ENCODE measurements around the gene GLDC. TPM values are rescaled to one million over a fixed set of nuclear protein-coding genes. Genes with fewer than 3 reads are reported as not detected.

GLDC gene
- total RNA-seq, 1 experiment from 2014 or later = 4.0 TPM

DNA sequence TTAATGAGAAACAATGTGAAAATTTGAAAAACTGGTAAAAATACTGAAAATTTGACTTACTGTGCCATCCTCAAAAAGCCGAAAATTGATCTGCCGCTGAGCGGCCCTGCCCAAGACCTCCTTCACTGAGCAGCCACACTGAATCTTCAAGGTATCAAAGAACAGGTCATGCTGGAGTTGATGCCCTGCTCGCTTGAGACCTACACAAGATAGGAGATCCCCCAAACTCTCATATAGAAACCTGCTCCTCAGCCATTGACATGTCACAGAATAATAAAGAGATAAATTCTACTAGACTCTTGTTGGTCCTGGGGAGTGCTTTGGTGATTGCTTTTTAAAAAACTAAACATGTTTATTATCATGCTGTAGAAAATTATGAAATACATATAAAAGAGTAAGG is 52.7 kb downstream of the GLDC start:
- BruUV-seq (replicated peaks) = no TSS peak
- no peak for ATAC-seq
- no peak overlapping the region for H3K4me3 ChIP-seq (ENCODE audit: low read depth in 2 of 2, low read length in 2 of 2)
- no peaks in the 10 kb centered on the region for H3K4me1 ChIP-seq (ENCODE audit: control insufficient read depth, insufficient read depth, low read length)
- ChIA-PET CTCF (no interaction called here), POLR2A (no interaction called here)
- in situ Hi-C loops (cut with HindIII; ENCODE audit: low pct_unique_long_range_greater_than_20kb, low sequenced_read_pairs) (no loop called here), intact Hi-C loops (cut with micrococcal nuclease; ENCODE audit: unreplicated experiment) (no loop called here)
- no peaks in the 10 kb centered on the region for H3K36me3 ChIP-seq (ENCODE audit: control insufficient read depth, insufficient read depth, low read length)
- no peaks in the 10 kb centered on the region for H3K9me3 ChIP-seq (ENCODE audit: control insufficient read depth, insufficient read depth, low read depth, low read length)
- no peak for TF ChIP-seq REST (IDR thresholded peaks at IDR 0.05; ENCODE audit: insufficient read depth in 1 of 2, low read depth in 2 of 2, low read length in 1 of 2)
- TF ChIP-seq CTCF (IDR thresholded peaks at IDR 0.05) = no peak
- TF ChIP-seq POLR2AphosphoS5 (IDR thresholded peaks at IDR 0.05; ENCODE audit: low read depth, low read length) = no peak
- TF ChIP-seq TCF7L2 (IDR thresholded peaks at IDR 0.05; ENCODE audit: low read depth, low read length) = no peak
- no peak for TF ChIP-seq SIN3A (IDR thresholded peaks at IDR 0.05; ENCODE audit: borderline replicate concordance, insufficient read depth, low read depth, low read length)
- no peak for DNase-seq (ENCODE audit: low read depth, low spot score)
- H3K27ac ChIP-seq (ENCODE audit: low read length) = no peak overlapping the region
- H3K27me3 ChIP-seq (ENCODE audit: control insufficient read depth, insufficient read depth, low read length) = no peaks in the 10 kb centered on the region

DNA sequence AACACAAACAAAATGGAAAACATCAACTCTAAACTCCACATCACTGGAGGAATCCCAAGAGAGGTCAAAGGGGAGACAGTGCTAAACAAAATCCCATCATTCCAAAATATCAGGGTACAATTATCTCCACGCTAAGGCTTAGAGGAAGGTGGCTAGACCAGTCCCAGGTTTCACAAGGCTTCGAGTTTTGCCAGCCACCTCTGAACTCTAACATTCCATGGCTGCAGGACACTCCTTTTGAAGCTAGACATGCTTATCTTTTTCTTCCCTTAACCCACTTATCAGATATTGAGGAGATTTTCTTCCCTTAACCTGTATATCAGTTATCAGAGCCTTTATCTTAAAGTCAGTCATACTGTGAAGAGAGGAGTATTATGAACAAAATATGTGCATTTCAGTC is 53.3 kb downstream of the GLDC start:
- TF ChIP-seq TCF7L2 (IDR thresholded peaks at IDR 0.05; ENCODE audit: low read depth, low read length) (no peak), SIN3A (IDR thresholded peaks at IDR 0.05; ENCODE audit: borderline replicate concordance, insufficient read depth, low read depth, low read length) (no peak), CTCF (IDR thresholded peaks at IDR 0.05) (no peak), POLR2AphosphoS5 (IDR thresholded peaks at IDR 0.05; ENCODE audit: low read depth, low read length) (no peak)
- Histone ChIP-seq H3K27me3 (ENCODE audit: control insufficient read depth, insufficient read depth, low read length) (no peaks in the 10 kb centered on the region), H3K4me1 (ENCODE audit: control insufficient read depth, insufficient read depth, low read length) (no peaks in the 10 kb centered on the region), H3K36me3 (ENCODE audit: control insufficient read depth, insufficient read depth, low read length) (no peaks in the 10 kb centered on the region), H3K4me3 (ENCODE audit: low read depth in 2 of 2, low read length in 2 of 2) (no peak overlapping the region), H3K27ac (ENCODE audit: low read length) (no peak overlapping the region), H3K9me3 (ENCODE audit: control insufficient read depth, insufficient read depth, low read depth, low read length) (no peaks in the 10 kb centered on the region)
- in situ Hi-C loops (cut with HindIII; ENCODE audit: low pct_unique_long_range_greater_than_20kb, low sequenced_read_pairs) = no loop called here
- ChIA-PET POLR2A (no interaction called here), CTCF (no interaction called here)
- no peak for DNase-seq (ENCODE audit: low read depth, low spot score)
- intact Hi-C loops (cut with micrococcal nuclease; ENCODE audit: unreplicated experiment) = no loop called here
- ATAC-seq = no peak
- BruUV-seq (replicated peaks) = no TSS peak

All from Panc1 (cell line).